ENCODE results near the gene ASPSCR1. TPM values are rescaled to one million over a fixed set of nuclear protein-coding genes. Genes with fewer than 3 reads are reported as not detected.

Gene ASPSCR1
- total and polyA plus RNA-seq, 2 donors: 18.0 to 28.6 TPM

GRCh38 chr17:82028246-82028645, 50.8 kb downstream of the ASPSCR1 start:
- no peak overlapping the region for H3K27ac ChIP-seq (ENCODE audit: low read depth)
- no peak overlapping the region for H3K4me3 ChIP-seq (ENCODE audit: low read depth, low read length)
- no peaks in the 10 kb centered on the region for H3K36me3 ChIP-seq (ENCODE audit: insufficient read depth)
- WGBS: 97% methylated on average over 13 of the region's 13 CpGs
- no peaks in the 10 kb centered on the region for H3K4me1 ChIP-seq (ENCODE audit: insufficient read depth)
- DNase-seq (ENCODE audit: extremely low spot score): no peak

- H3K27ac ChIP-seq (ENCODE audit: low read depth): no peak overlapping the region
Measured at GRCh38 chr17:82028966-82029365, 51.5 kb downstream of the ASPSCR1 start.

GRCh38 chr17:82029391-82029790, 52.0 kb downstream of the ASPSCR1 start:
- Histone ChIP-seq H3K36me3 (ENCODE audit: insufficient read depth) (no peaks in the 10 kb centered on the region), H3K4me1 (ENCODE audit: insufficient read depth) (no peaks in the 10 kb centered on the region), H3K4me3 (ENCODE audit: low read depth, low read length) (no peak overlapping the region), H3K27ac (ENCODE audit: low read depth) (no peak overlapping the region)
- WGBS: 96% methylated on average over 16 of the region's 16 CpGs
- DNase-seq (ENCODE audit: extremely low spot score): no peak

More at GRCh38 chr17:82028966-82029365, 51.5 kb downstream of the ASPSCR1 start:
- DNase-seq (ENCODE audit: extremely low spot score): no peak
- Histone ChIP-seq H3K36me3 (ENCODE audit: insufficient read depth) (no peaks in the 10 kb centered on the region), H3K4me1 (ENCODE audit: insufficient read depth) (no peaks in the 10 kb centered on the region), H3K4me3 (ENCODE audit: low read depth, low read length) (no peak overlapping the region)
- 97% methylated on average over 9 of the region's 9 CpGs for WGBS

- WGBS: 69% methylated on average over 31 of the region's 31 CpGs
- H3K4me1 ChIP-seq (ENCODE audit: insufficient read depth): no peaks in the 10 kb centered on the region
- no peak overlapping the region for H3K4me3 ChIP-seq (ENCODE audit: low read depth, low read length)
- H3K36me3 ChIP-seq (ENCODE audit: insufficient read depth): no peaks in the 10 kb centered on the region
- H3K27ac ChIP-seq (ENCODE audit: low read depth): no peak overlapping the region
- no peak for DNase-seq (ENCODE audit: extremely low spot score)
Measured at GRCh38 chr17:82029990-82030469, 52.6 kb downstream of the ASPSCR1 start.

- 1% methylated on average over 94 of the region's 94 CpGs for WGBS
- H3K27ac ChIP-seq (ENCODE audit: low read depth): no peak overlapping the region
- H3K4me3 ChIP-seq (ENCODE audit: low read depth, low read length): peak overlapping the region; percentile 42
- H3K36me3 ChIP-seq (ENCODE audit: insufficient read depth): no peaks in the 10 kb centered on the region
- H3K4me1 ChIP-seq (ENCODE audit: insufficient read depth): no peaks in the 10 kb centered on the region
- no peak for DNase-seq (ENCODE audit: extremely low spot score)
Measured at GRCh38 chr17:82030470-82031302, 53.3 kb downstream of the ASPSCR1 start.

GRCh38 chr17:82031303-82031884, 54.0 kb downstream of the ASPSCR1 start, which contains the start of gene RAC3:
TSS of gene RAC3 (plus strand) at chr17:82031678. CDS start at chr17:82031762, 84 bp downstream.
- WGBS: under 1% methylated on average over 79 of the region's 96 CpGs
- H3K4me1 ChIP-seq (ENCODE audit: insufficient read depth): no peaks in the 10 kb centered on the region
- H3K4me3 ChIP-seq (ENCODE audit: low read depth, low read length): peak within 1 kb of the TSS; percentile 42
- DNase-seq (ENCODE audit: extremely low spot score): no peak
- no peaks in the 10 kb centered on the region for H3K36me3 ChIP-seq (ENCODE audit: insufficient read depth)
- no peak within 1 kb of the TSS for H3K27ac ChIP-seq (ENCODE audit: low read depth)

- H3K4me1 ChIP-seq (ENCODE audit: insufficient read depth): no peaks in the 10 kb centered on the region
- H3K36me3 ChIP-seq (ENCODE audit: insufficient read depth): no peaks in the 10 kb centered on the region
- DNase-seq (ENCODE audit: extremely low spot score): no peak
- no peak overlapping the region for H3K27ac ChIP-seq (ENCODE audit: low read depth)
- WGBS: 10% methylated on average over 59 of the region's 59 CpGs
- peak overlapping the region; percentile 42 for H3K4me3 ChIP-seq (ENCODE audit: low read depth, low read length)
Measured at GRCh38 chr17:82031885-82032627, 54.6 kb downstream of the ASPSCR1 start.

GRCh38 chr17:82033359-82034085, 56.1 kb downstream of the ASPSCR1 start:
- no peaks in the 10 kb centered on the region for H3K4me1 ChIP-seq (ENCODE audit: insufficient read depth)
- H3K4me3 ChIP-seq (ENCODE audit: low read depth, low read length): no peak overlapping the region
- no peak overlapping the region for H3K27ac ChIP-seq (ENCODE audit: low read depth)
- no peaks in the 10 kb centered on the region for H3K36me3 ChIP-seq (ENCODE audit: insufficient read depth)
- WGBS: 93% methylated on average over 38 of the region's 38 CpGs
- DNase-seq (ENCODE audit: extremely low spot score): no peak

- H3K4me3 ChIP-seq (ENCODE audit: low read depth, low read length): no peak overlapping the region
- 81% methylated on average over 23 of the region's 23 CpGs for WGBS
- no peaks in the 10 kb centered on the region for H3K36me3 ChIP-seq (ENCODE audit: insufficient read depth)
- H3K27ac ChIP-seq (ENCODE audit: low read depth): no peak overlapping the region
- H3K4me1 ChIP-seq (ENCODE audit: insufficient read depth): no peaks in the 10 kb centered on the region
- no peak for DNase-seq (ENCODE audit: extremely low spot score)
Measured at GRCh38 chr17:82034371-82035011, 57.1 kb downstream of the ASPSCR1 start.

- WGBS: 95% methylated on average over 8 of the region's 8 CpGs
- no peak overlapping the region for H3K27ac ChIP-seq (ENCODE audit: low read depth)
- no peaks in the 10 kb centered on the region for H3K36me3 ChIP-seq (ENCODE audit: insufficient read depth)
- no peak for DNase-seq (ENCODE audit: extremely low spot score)
- no peaks in the 10 kb centered on the region for H3K4me1 ChIP-seq (ENCODE audit: insufficient read depth)
- no peak overlapping the region for H3K4me3 ChIP-seq (ENCODE audit: low read depth, low read length)
Measured at GRCh38 chr17:82035488-82035887, 58.1 kb downstream of the ASPSCR1 start.

- DNase-seq (ENCODE audit: extremely low spot score): no peak
- Histone ChIP-seq H3K36me3 (ENCODE audit: insufficient read depth) (no peaks in the 10 kb centered on the region), H3K4me3 (ENCODE audit: low read depth, low read length) (no peak overlapping the region), H3K27ac (ENCODE audit: low read depth) (no peak overlapping the region), H3K4me1 (ENCODE audit: insufficient read depth) (no peaks in the 10 kb centered on the region)
- WGBS: 90% methylated on average over 20 of the region's 20 CpGs
Measured at GRCh38 chr17:82035956-82036633, 58.7 kb downstream of the ASPSCR1 start.

- 36% methylated on average over 23 of the region's 23 CpGs for WGBS
- no peak for DNase-seq (ENCODE audit: extremely low spot score)
- Histone ChIP-seq H3K36me3 (ENCODE audit: insufficient read depth) (no peaks in the 10 kb centered on the region), H3K4me1 (ENCODE audit: insufficient read depth) (no peaks in the 10 kb centered on the region), H3K4me3 (ENCODE audit: low read depth, low read length) (peak overlapping the region; percentile 51), H3K27ac (ENCODE audit: low read depth) (peak overlapping the region; percentile 95)
Measured at GRCh38 chr17:82036634-82037091, 59.2 kb downstream of the ASPSCR1 start.

Measured in urinary bladder (tissue), 4 donors.